Embryonic facial prominence (tissue), 1 donor: ENCODE measurements around the gene C16orf96.

Experiments used
- DNase-seq: peaks from one replicate; pipeline ENCODE4 v3.0.0-alpha.2; 2016; ENCODE audit errors: extremely low spot score

C16orf96 gene

GRCh38 chr16:4646773-4647643 lies 90.9 kb downstream of the C16orf96 start:
- DNase-seq: no peak

- no peak for DNase-seq
Observed at GRCh38 chr16:4647644-4647980, 91.5 kb downstream of the C16orf96 start.

- no peak for DNase-seq
Observed at GRCh38 chr16:4648917-4649316, 92.8 kb downstream of the C16orf96 start.

GRCh38 chr16:4649744-4650442 lies 93.8 kb downstream of the C16orf96 start:
- DNase-seq: no peak
